Measurements from ENCODE around the gene IFI27L2.

Gene IFI27L2

DNA sequence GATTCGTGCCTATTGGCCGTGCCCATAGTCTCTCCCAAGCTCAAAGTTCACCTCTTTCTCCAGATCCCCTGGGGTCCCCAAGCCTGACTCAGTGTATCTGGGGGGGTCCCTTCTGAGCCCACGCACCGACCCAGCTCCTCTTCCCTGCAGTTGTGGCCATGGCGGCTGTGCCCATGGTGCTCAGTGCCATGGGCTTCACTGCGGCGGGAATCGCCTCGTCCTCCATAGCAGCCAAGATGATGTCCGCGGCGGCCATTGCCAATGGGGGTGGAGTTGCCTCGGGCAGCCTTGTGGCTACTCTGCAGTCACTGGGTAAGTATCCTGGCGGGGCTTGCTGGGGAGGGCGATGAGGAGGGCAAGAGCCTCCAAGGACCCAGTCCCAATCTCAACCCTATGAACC lies 13.8 kb downstream of the IFI27L2 start:
- H3K27me3 ChIP-seq (ENCODE audit: control insufficient read depth, insufficient read depth, low read length, poor library complexity, severe bottlenecking) = no peaks in the 10 kb centered on the region
- H3K4me3 ChIP-seq (ENCODE audit: insufficient read depth, low read depth, low read length) = no peak overlapping the region
- no peaks in the 10 kb centered on the region for H3K36me3 ChIP-seq (ENCODE audit: control insufficient read depth, insufficient read depth, low read length)
- H3K9me3 ChIP-seq (ENCODE audit: control insufficient read depth, low read length) = no peaks in the 10 kb centered on the region
- H3K27ac ChIP-seq (ENCODE audit: insufficient read depth, low read depth, low read length, poor library complexity, severe bottlenecking) = no peak overlapping the region
- WGBS, 2 experiments = 94 to 98% methylated on average over 15 of the region's 15 CpGs
- H3K4me1 ChIP-seq (ENCODE audit: control insufficient read depth, insufficient read depth, low read length) = no peaks in the 10 kb centered on the region

DNA sequence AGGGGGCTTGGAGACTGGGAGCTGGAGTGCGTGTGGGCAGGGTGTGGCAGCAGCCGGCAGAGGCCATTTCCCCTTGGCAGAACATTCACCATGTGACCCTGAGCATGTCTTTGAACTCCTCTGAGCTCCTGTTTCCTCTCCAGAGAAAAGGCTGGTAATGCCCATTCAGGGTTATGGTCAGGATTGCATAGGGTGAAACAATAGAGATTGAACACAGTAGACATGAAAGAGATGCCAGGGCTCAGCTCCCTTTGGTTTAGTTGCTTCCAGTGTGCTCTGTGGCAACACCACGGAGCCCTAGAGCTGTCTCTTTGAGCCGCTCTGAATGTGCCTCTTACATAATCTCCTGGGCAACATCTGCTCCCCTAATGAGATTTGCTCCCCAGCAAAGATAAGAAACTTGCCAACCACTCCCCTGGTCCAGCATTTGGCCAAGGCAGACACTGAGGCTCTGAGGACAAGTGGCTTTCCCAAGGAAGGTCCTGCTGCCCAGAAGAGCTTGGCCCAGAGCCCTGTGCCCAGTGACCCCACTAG lies 14.3 kb downstream of the IFI27L2 start:
- no peaks in the 10 kb centered on the region for H3K36me3 ChIP-seq (ENCODE audit: control insufficient read depth, insufficient read depth, low read length)
- H3K4me3 ChIP-seq (ENCODE audit: insufficient read depth, low read depth, low read length) = no peak overlapping the region
- H3K27me3 ChIP-seq (ENCODE audit: control insufficient read depth, insufficient read depth, low read length, poor library complexity, severe bottlenecking) = no peaks in the 10 kb centered on the region
- H3K4me1 ChIP-seq (ENCODE audit: control insufficient read depth, insufficient read depth, low read length) = no peaks in the 10 kb centered on the region
- 84 to 86% methylated on average over 4 of the region's 4 CpGs for WGBS, 2 experiments
- H3K9me3 ChIP-seq (ENCODE audit: control insufficient read depth, low read length) = no peaks in the 10 kb centered on the region
- H3K27ac ChIP-seq (ENCODE audit: insufficient read depth, low read depth, low read length, poor library complexity, severe bottlenecking) = no peak overlapping the region

DNA sequence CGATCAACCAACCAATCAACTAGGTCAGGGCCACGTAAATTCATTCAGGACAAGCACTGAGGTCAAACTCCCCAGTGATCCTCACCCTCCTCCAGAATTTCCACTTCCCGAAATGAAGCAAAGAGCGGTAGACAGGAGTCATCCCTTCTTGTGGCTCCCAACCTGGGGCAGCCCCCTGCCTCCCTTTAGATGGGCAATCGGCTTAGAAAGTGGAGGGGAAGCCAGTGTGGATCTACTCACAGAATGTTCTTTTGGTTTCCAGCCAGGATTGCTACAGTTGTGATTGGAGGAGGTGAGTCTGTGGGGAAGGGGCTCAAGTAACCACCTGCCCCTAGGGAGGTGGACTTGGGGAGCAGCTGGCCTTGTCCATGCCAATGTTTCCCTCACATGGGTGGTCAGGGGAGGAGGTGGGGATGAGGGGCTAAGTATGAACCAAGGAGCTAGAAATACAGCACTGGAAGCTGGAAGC lies 14.8 kb downstream of the IFI27L2 start:
- H3K27me3 ChIP-seq (ENCODE audit: control insufficient read depth, insufficient read depth, low read length, poor library complexity, severe bottlenecking) = no peaks in the 10 kb centered on the region
- 93% methylated on average over 5 of the region's 5 CpGs for WGBS, 2 experiments
- no peaks in the 10 kb centered on the region for H3K9me3 ChIP-seq (ENCODE audit: control insufficient read depth, low read length)
- H3K36me3 ChIP-seq (ENCODE audit: control insufficient read depth, insufficient read depth, low read length) = no peaks in the 10 kb centered on the region
- no peaks in the 10 kb centered on the region for H3K4me1 ChIP-seq (ENCODE audit: control insufficient read depth, insufficient read depth, low read length)
- H3K4me3 ChIP-seq (ENCODE audit: insufficient read depth, low read depth, low read length) = no peak overlapping the region
- H3K27ac ChIP-seq (ENCODE audit: insufficient read depth, low read depth, low read length, poor library complexity, severe bottlenecking) = no peak overlapping the region

DNA sequence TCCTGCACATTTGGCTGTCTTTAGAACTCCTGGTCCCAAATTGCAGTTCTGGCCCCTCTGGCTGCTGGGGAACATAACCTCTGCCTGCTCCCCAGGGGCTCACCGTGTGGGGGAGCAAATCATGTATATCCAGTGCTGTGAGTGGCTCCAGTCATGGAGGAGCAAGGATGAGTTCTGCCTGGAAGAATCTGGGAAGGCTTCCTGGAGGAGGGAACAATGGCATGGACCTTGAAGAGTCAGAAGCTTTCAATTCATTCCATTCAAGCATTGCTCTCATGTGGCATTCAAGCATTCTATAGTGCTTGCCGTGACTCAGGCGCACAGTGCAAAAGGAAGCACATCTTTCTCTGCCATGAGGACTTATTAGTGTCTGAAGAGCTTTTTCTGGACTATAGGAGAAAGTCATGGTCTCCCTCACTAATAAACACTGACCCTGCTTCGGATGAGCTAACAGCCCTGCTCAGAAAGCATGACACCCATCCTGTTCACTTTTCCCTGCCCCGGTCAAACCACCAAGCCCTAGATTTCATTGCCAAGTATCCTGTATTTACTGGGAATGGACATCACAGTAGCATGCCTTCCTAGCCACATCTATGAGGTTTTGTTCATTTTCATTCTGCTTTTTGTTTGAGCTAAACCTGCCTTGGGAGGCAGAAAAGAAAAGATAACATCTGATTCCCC lies 15.4 kb downstream of the IFI27L2 start:
- Histone ChIP-seq H3K9me3 (ENCODE audit: control insufficient read depth, low read length) (no peaks in the 10 kb centered on the region), H3K4me1 (ENCODE audit: control insufficient read depth, insufficient read depth, low read length) (no peaks in the 10 kb centered on the region), H3K4me3 (ENCODE audit: insufficient read depth, low read depth, low read length) (no peak overlapping the region), H3K27me3 (ENCODE audit: control insufficient read depth, insufficient read depth, low read length, poor library complexity, severe bottlenecking) (no peaks in the 10 kb centered on the region), H3K27ac (ENCODE audit: insufficient read depth, low read depth, low read length, poor library complexity, severe bottlenecking) (no peak overlapping the region), H3K36me3 (ENCODE audit: control insufficient read depth, insufficient read depth, low read length) (no peaks in the 10 kb centered on the region)
- 87 to 93% methylated on average over 5 of the region's 5 CpGs for WGBS, 2 experiments

DNA sequence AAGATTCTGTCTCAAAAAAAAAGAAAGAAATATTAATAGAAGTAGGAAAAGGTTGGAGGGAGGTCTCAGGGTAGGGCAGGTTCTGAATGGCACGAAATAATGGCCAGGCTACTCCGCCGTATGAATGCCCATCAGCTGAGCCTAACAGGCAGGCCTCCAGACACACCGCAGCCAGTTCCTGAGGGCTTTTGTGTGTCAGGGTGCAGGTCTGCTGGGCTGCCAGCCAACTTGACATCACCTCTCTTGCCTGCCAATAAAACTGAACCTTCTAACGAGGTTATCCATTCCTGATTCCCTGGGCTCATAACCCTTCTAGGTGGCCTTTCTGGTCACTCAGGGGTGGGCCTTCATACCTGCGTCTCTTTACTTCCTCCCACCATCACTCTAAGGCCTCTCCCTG lies 15.9 kb downstream of the IFI27L2 start:
- H3K27ac ChIP-seq (ENCODE audit: insufficient read depth, low read depth, low read length, poor library complexity, severe bottlenecking) = no peak overlapping the region
- WGBS, 2 experiments = 77% methylated on average over 6 of the region's 6 CpGs
- no peaks in the 10 kb centered on the region for H3K9me3 ChIP-seq (ENCODE audit: control insufficient read depth, low read length)
- H3K4me1 ChIP-seq (ENCODE audit: control insufficient read depth, insufficient read depth, low read length) = no peaks in the 10 kb centered on the region
- no peaks in the 10 kb centered on the region for H3K27me3 ChIP-seq (ENCODE audit: control insufficient read depth, insufficient read depth, low read length, poor library complexity, severe bottlenecking)
- H3K4me3 ChIP-seq (ENCODE audit: insufficient read depth, low read depth, low read length) = no peak overlapping the region
- H3K36me3 ChIP-seq (ENCODE audit: control insufficient read depth, insufficient read depth, low read length) = no peaks in the 10 kb centered on the region

DNA sequence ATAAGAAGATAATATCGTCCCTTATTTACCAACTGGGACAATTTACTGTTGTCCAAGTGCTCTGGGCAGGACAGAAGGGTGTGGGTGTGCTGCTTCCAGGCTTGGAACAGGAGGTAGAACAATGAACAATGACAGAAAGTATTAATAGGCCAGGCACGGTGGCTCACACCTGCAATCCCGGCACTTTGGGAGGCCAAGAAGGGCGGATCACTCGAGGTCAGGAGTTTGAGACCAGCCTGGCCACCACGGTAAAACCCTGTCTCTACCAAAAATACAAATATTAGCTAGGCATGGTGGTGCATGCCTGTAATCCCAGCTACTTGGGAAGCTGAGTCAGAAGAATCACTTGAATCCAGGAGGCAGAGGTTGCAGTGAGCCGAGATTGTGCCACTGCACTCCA lies 16.3 kb downstream of the IFI27L2 start:
- Histone ChIP-seq H3K9me3 (ENCODE audit: control insufficient read depth, low read length) (no peaks in the 10 kb centered on the region), H3K36me3 (ENCODE audit: control insufficient read depth, insufficient read depth, low read length) (no peaks in the 10 kb centered on the region), H3K27me3 (ENCODE audit: control insufficient read depth, insufficient read depth, low read length, poor library complexity, severe bottlenecking) (no peaks in the 10 kb centered on the region), H3K27ac (ENCODE audit: insufficient read depth, low read depth, low read length, poor library complexity, severe bottlenecking) (no peak overlapping the region), H3K4me3 (ENCODE audit: insufficient read depth, low read depth, low read length) (no peak overlapping the region), H3K4me1 (ENCODE audit: control insufficient read depth, insufficient read depth, low read length) (no peaks in the 10 kb centered on the region)
- WGBS, 2 experiments = 87 to 91% methylated on average over 7 of the region's 7 CpGs

DNA sequence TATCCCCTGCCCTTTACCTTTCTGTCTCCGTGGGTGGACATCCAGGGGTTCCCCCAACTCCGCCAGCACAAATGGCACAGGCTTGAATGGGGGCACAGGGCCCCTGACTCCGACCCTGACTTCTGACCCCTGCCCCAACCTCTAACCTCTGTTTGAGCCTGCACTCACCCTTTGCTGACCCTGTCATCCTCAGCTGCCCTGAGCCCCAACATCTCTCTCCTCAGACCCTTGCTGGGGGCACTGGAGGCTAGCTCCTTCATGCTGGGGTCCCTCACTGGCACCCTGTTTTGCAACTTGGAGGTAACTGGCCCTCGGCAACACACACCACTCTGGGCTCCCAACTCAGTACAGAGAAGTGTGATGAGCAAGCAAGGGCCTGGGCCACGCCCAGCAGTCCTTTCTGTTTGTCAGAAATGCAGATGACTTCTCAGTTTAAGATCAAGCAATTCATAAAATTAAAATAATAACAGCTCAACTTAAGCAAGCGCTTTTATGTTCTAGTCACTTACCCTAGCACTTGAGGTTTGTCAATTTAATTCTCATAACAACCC lies 16.8 kb downstream of the IFI27L2 start:
- H3K9me3 ChIP-seq (ENCODE audit: control insufficient read depth, low read length) = no peaks in the 10 kb centered on the region
- WGBS, 2 experiments = 91 to 93% methylated on average over 6 of the region's 6 CpGs
- H3K27me3 ChIP-seq (ENCODE audit: control insufficient read depth, insufficient read depth, low read length, poor library complexity, severe bottlenecking) = no peaks in the 10 kb centered on the region
- no peak overlapping the region for H3K27ac ChIP-seq (ENCODE audit: insufficient read depth, low read depth, low read length, poor library complexity, severe bottlenecking)
- no peaks in the 10 kb centered on the region for H3K4me1 ChIP-seq (ENCODE audit: control insufficient read depth, insufficient read depth, low read length)
- H3K4me3 ChIP-seq (ENCODE audit: insufficient read depth, low read depth, low read length) = no peak overlapping the region
- H3K36me3 ChIP-seq (ENCODE audit: control insufficient read depth, insufficient read depth, low read length) = no peaks in the 10 kb centered on the region

DNA sequence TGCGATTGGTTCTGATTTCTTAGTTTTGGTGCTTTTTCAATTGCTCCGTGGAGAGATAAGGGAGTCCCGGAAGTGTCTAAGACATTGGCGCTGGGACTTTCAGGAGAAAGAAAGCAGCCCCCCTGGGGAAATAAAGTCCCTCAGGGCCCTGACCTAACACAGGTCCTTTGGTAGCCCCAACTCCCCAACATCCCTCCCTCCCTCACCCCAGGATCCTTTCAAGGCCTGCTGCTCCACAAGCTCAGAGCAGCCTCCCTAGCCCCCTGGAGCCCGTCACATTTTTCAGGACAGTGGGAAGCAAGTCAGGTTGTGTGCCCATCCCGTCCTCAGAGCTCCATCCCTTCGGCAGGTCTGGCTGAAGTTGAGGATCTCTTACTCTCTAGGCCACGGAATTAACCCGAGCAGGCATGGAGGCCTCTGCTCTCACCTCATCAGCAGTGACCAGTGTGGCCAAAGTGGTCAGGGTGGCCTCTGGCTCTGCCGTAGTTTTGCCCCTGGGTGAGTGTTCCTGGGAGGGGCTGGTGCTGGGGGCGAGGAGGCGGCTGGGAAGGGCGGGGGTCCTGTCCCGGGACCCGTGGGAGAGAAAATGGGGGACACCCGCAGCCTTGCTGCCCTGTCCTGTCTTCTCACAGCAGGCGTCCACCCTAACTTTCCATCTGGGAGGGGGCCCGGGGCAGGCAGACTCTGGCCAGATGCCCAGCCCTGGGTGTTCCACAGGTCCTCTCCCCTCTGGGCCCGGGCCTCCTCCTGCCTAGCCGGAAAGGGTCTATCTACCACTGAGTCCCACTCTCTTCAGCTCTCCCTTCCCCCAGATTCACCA lies 17.9 kb downstream of the IFI27L2 start:
- no peak overlapping the region for H3K4me3 ChIP-seq (ENCODE audit: insufficient read depth, low read depth, low read length)
- 93 to 94% methylated on average over 20 of the region's 20 CpGs for WGBS, 2 experiments
- no peaks in the 10 kb centered on the region for H3K4me1 ChIP-seq (ENCODE audit: control insufficient read depth, insufficient read depth, low read length)
- no peaks in the 10 kb centered on the region for H3K36me3 ChIP-seq (ENCODE audit: control insufficient read depth, insufficient read depth, low read length)
- H3K27me3 ChIP-seq (ENCODE audit: control insufficient read depth, insufficient read depth, low read length, poor library complexity, severe bottlenecking) = no peaks in the 10 kb centered on the region
- H3K27ac ChIP-seq (ENCODE audit: insufficient read depth, low read depth, low read length, poor library complexity, severe bottlenecking) = no peak overlapping the region
- H3K9me3 ChIP-seq (ENCODE audit: control insufficient read depth, low read length) = no peaks in the 10 kb centered on the region

DNA sequence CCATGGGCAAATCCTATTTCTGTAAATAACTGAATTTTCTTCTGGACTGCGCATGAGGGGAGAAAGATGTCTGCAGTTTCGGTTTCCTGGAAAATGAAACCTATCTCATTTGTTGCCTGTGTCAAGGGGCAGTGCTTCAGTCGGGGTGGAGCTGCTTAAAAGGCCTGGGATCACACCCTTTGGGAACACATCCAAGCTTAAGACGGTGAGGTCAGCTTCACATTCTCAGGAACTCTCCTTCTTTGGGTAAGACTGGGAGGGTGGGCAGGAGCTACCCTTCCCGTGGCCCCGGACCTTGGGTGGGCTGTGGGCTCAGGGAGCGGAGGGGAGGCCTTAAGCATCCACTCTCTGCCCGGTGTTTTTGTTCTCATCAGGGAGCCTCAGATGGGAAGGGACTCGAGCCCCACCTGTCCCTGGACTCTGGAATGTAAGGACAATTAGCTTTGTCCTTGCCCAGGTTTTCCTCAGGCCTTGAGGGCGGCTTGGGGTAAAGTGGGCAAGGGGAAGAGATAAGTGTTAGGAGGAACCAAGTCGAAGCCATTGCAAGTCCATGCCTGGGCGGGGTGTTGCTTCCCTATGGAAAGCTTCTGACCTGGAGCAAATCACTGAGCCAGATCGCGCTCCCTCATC lies 18.7 kb downstream of the IFI27L2 start, which contains the start of gene IFI27:
TSS of gene IFI27 (plus strand) at position 185 of the 630 bp plus-strand sequence.
- Histone ChIP-seq H3K36me3 (ENCODE audit: control insufficient read depth, insufficient read depth, low read length) (no peaks in the 10 kb centered on the region), H3K27me3 (ENCODE audit: control insufficient read depth, insufficient read depth, low read length, poor library complexity, severe bottlenecking) (no peaks in the 10 kb centered on the region), H3K9me3 (ENCODE audit: control insufficient read depth, low read length) (no peaks in the 10 kb centered on the region), H3K4me1 (ENCODE audit: control insufficient read depth, insufficient read depth, low read length) (no peaks in the 10 kb centered on the region), H3K4me3 (ENCODE audit: insufficient read depth, low read depth, low read length) (no peak within 1 kb of the TSS), H3K27ac (ENCODE audit: insufficient read depth, low read depth, low read length, poor library complexity, severe bottlenecking) (no peak within 1 kb of the TSS)
- 86 to 87% methylated on average over 14 of the region's 14 CpGs for WGBS, 2 experiments

DNA sequence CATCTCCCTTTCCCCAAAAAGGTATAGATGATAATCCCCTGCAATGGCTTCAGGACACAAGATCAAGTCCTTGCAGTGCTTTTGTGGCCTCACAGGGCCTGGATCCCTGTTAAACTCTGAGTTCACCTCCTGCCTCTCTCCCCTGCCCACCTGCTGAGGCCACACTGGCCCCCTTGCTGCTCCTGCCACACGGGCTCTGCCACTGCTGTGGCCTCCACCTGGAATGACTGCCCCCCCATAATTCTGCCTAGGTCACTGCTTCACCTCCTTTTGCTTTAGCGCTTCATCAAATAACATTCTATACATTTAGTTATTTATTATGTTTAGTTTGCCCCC lies 19.5 kb downstream of the IFI27L2 start:
- H3K9me3 ChIP-seq (ENCODE audit: control insufficient read depth, low read length) = no peaks in the 10 kb centered on the region
- no peaks in the 10 kb centered on the region for H3K4me1 ChIP-seq (ENCODE audit: control insufficient read depth, insufficient read depth, low read length)
- 67 to 68% methylated on average over 1 of the region's 2 CpGs for WGBS, 2 experiments
- no peak overlapping the region for H3K27ac ChIP-seq (ENCODE audit: insufficient read depth, low read depth, low read length, poor library complexity, severe bottlenecking)
- no peaks in the 10 kb centered on the region for H3K36me3 ChIP-seq (ENCODE audit: control insufficient read depth, insufficient read depth, low read length)
- no peaks in the 10 kb centered on the region for H3K27me3 ChIP-seq (ENCODE audit: control insufficient read depth, insufficient read depth, low read length, poor library complexity, severe bottlenecking)
- no peak overlapping the region for H3K4me3 ChIP-seq (ENCODE audit: insufficient read depth, low read depth, low read length)

Data from ectodermal cell (in vitro differentiated cells).